ENCODE data around the gene THSD4.

DNA sequence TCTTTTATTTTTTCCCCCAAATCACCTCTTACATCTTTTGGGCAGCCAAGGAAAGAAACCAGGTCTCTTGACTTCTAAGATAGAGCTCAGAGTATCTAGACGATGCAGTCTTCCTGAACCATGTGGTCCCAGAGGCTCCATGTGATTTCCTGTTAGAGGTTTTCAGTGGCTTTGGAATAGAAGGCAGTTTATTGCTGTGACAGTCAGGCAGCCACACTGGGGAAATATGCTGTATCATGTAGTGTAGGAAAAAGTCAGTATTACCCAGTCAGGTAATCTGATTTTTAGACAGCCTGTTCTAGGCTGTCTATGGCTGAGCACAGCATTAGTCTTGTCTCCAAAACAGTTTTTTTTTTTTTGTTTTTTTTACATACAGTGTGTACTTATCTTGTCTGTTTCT lies 294.3 kb downstream of the THSD4 start:
- TF ChIP-seq, protein P1, sequence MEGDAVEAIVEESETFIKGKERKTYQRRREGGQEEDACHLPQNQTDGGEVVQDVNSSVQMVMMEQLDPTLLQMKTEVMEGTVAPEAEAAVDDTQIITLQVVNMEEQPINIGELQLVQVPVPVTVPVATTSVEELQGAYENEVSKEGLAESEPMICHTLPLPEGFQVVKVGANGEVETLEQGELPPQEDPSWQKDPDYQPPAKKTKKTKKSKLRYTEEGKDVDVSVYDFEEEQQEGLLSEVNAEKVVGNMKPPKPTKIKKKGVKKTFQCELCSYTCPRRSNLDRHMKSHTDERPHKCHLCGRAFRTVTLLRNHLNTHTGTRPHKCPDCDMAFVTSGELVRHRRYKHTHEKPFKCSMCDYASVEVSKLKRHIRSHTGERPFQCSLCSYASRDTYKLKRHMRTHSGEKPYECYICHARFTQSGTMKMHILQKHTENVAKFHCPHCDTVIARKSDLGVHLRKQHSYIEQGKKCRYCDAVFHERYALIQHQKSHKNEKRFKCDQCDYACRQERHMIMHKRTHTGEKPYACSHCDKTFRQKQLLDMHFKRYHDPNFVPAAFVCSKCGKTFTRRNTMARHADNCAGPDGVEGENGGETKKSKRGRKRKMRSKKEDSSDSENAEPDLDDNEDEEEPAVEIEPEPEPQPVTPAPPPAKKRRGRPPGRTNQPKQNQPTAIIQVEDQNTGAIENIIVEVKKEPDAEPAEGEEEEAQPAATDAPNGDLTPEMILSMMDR (IDR thresholded peaks at IDR 0.05; ENCODE audit: insufficient read depth, low read length), result no peak
- no peak for TF ChIP-seq POLR2AphosphoS5 (IDR thresholded peaks at IDR 0.05; ENCODE audit: low read depth)

Data from HL-60 (cell line).